Measurements from ENCODE around the gene PIGR. TPM values are rescaled to one million over a fixed set of nuclear protein-coding genes. Genes with fewer than 3 reads are reported as not detected.

Gene PIGR
- total and polyA plus RNA-seq, 2 donors (not counting 3 experiments of a cell fraction or from before 2014, with no cell fraction given), result not detected

- dilution Hi-C loops (cut with MboI; ENCODE audit: extremely low pct_ligation_motif_present, low sequenced_read_pairs) (no loop called here), intact Hi-C loops (cut with micrococcal nuclease) (no loop called here)
- no peaks in the 10 kb centered on the region for H3K79me2 ChIP-seq (ENCODE audit: control insufficient read depth, insufficient read depth, low read length)
- ChIA-PET POLR2A (no interaction called here), CTCF (interaction anchor here (1.6 kb wide), 1 partner anchor 17 kb away, joined by 3 read pairs; no protein-coding TSS in a partner anchor)
- H3K4me2 ChIP-seq (ENCODE audit: insufficient read depth, low read length), result no peak overlapping the region
- H3K4me3 ChIP-seq (replicated peaks in 1 of 3; ENCODE audit: insufficient read depth in 1 of 3, low read depth in 1 of 3, low read length in 3 of 3), result no peak overlapping the region
- H2AFZ ChIP-seq (ENCODE audit: low read depth, low read length), result no peak overlapping the region
- no TSS peak for BruUV-seq (replicated peaks)
- DNase-seq (ENCODE audit: low read depth, low spot score) (no peak), FAIRE-seq (no peak)
- no peaks in the 10 kb centered on the region for H3K4me1 ChIP-seq (ENCODE audit: control insufficient read depth, extremely low read depth, insufficient read depth, low read length)
- H3K9ac ChIP-seq (replicated peaks; ENCODE audit: extremely low read depth, insufficient read depth, low read length), result no peak overlapping the region
- H4K20me1 ChIP-seq (replicated peaks; ENCODE audit: control insufficient read depth, extremely low read depth, insufficient read depth, low read length), result no peaks in the 10 kb centered on the region
- H3K36me3 ChIP-seq (ENCODE audit: control insufficient read depth in 2 of 2, extremely low read depth in 1 of 2, insufficient read depth in 2 of 2, low read length in 2 of 2), result no peaks in the 10 kb centered on the region
- no peak for TF ChIP-seq JUN (IDR thresholded peaks at IDR 0.05; ENCODE audit: borderline replicate concordance, insufficient read depth, insufficient read length, low read depth)
- TF ChIP-seq, protein P1, sequence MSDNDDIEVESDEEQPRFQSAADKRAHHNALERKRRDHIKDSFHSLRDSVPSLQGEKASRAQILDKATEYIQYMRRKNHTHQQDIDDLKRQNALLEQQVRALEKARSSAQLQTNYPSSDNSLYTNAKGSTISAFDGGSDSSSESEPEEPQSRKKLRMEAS (IDR thresholded peaks at IDR 0.05; ENCODE audit: insufficient read depth, insufficient read length), result no peak
- TF ChIP-seq MYC (IDR thresholded peaks at IDR 0.05; ENCODE audit: low read depth, low read length), result no peak
- TF ChIP-seq EZH2 (IDR thresholded peaks at IDR 0.05; ENCODE audit: borderline replicate concordance, low read depth, low read length, severe bottlenecking), result no peak
- H3K9me1 ChIP-seq (replicated peaks; ENCODE audit: control insufficient read depth, extremely low read depth, insufficient read depth, low read length), result no peaks in the 10 kb centered on the region
- H3K27me3 ChIP-seq (ENCODE audit: control insufficient read depth in 2 of 2, insufficient read depth in 2 of 2, low read length in 2 of 2), result no peaks in the 10 kb centered on the region
- no peaks in the 10 kb centered on the region for H3K9me3 ChIP-seq (replicated peaks; ENCODE audit: control insufficient read depth, insufficient read depth, low read length)
- H3K27ac ChIP-seq (ENCODE audit: insufficient read depth, low read depth, low read length), result no peak overlapping the region
Measured at GRCh38 chr1:206929524-206929923, 16.7 kb downstream of the PIGR start.

DNA sequence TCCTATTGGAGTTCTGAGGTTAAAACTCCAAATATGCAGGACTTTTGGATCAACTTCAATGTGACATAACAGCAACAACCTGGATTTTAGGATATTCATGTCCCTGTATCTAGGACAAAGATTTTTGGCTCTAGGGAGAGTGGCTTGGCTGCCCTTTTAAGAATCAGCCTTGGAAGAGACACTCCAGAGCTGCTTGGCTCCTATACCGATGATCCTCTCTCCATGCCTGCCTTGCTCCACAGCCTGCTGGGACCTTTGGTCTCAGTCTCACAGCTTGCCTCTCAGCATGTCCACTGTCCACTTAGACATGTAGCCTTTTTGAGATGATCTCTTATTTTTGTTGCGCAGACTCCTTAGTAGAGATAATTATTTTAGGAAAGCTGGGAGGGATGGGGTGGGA lies 20.0 kb downstream of the PIGR start:
- CTCF ChIA-PET, result interaction anchor here (1.2 to 2.8 kb wide), 3 partner anchors 9 to 573 kb away, joined by 3 to 12 read pairs (median 7); no protein-coding TSS in a partner anchor
- no peak overlapping the region for H3K9ac ChIP-seq (replicated peaks; ENCODE audit: extremely low read depth, insufficient read depth, low read length)
- H2AFZ ChIP-seq (ENCODE audit: low read depth, low read length), result no peak overlapping the region
- DNase-seq (ENCODE audit: low read depth, low spot score) (no peak), FAIRE-seq (no peak)
- no TSS peak for BruUV-seq (replicated peaks)
- POLR2A ChIA-PET, result no interaction called here
- no peaks in the 10 kb centered on the region for H3K9me1 ChIP-seq (replicated peaks; ENCODE audit: control insufficient read depth, extremely low read depth, insufficient read depth, low read length)
- H3K36me3 ChIP-seq (ENCODE audit: control insufficient read depth in 2 of 2, extremely low read depth in 1 of 2, insufficient read depth in 2 of 2, low read length in 2 of 2), result no peaks in the 10 kb centered on the region
- no peaks in the 10 kb centered on the region for H3K27me3 ChIP-seq (ENCODE audit: control insufficient read depth in 2 of 2, insufficient read depth in 2 of 2, low read length in 2 of 2)
- H3K9me3 ChIP-seq (replicated peaks; ENCODE audit: control insufficient read depth, insufficient read depth, low read length), result no peaks in the 10 kb centered on the region
- no peaks in the 10 kb centered on the region for H4K20me1 ChIP-seq (replicated peaks; ENCODE audit: control insufficient read depth, extremely low read depth, insufficient read depth, low read length)
- H3K79me2 ChIP-seq (ENCODE audit: control insufficient read depth, insufficient read depth, low read length), result no peaks in the 10 kb centered on the region
- H3K4me2 ChIP-seq (ENCODE audit: insufficient read depth, low read length), result no peak overlapping the region
- H3K27ac ChIP-seq (ENCODE audit: insufficient read depth, low read depth, low read length), result no peak overlapping the region
- no peak overlapping the region for H3K4me3 ChIP-seq (replicated peaks in 1 of 3; ENCODE audit: insufficient read depth in 1 of 3, low read depth in 1 of 3, low read length in 3 of 3)
- intact Hi-C loops (cut with micrococcal nuclease) (no loop called here), dilution Hi-C loops (cut with MboI; ENCODE audit: extremely low pct_ligation_motif_present, low sequenced_read_pairs) (no loop called here)
- no peaks in the 10 kb centered on the region for H3K4me1 ChIP-seq (ENCODE audit: control insufficient read depth, extremely low read depth, insufficient read depth, low read length)
- no peak for TF ChIP-seq MYC (IDR thresholded peaks at IDR 0.05; ENCODE audit: low read depth, low read length)
- TF ChIP-seq EZH2 (IDR thresholded peaks at IDR 0.05; ENCODE audit: borderline replicate concordance, low read depth, low read length, severe bottlenecking), result no peak
- TF ChIP-seq, protein P1 (IDR thresholded peaks at IDR 0.05; ENCODE audit: insufficient read depth, insufficient read length), result no peak
- TF ChIP-seq, protein P2, sequence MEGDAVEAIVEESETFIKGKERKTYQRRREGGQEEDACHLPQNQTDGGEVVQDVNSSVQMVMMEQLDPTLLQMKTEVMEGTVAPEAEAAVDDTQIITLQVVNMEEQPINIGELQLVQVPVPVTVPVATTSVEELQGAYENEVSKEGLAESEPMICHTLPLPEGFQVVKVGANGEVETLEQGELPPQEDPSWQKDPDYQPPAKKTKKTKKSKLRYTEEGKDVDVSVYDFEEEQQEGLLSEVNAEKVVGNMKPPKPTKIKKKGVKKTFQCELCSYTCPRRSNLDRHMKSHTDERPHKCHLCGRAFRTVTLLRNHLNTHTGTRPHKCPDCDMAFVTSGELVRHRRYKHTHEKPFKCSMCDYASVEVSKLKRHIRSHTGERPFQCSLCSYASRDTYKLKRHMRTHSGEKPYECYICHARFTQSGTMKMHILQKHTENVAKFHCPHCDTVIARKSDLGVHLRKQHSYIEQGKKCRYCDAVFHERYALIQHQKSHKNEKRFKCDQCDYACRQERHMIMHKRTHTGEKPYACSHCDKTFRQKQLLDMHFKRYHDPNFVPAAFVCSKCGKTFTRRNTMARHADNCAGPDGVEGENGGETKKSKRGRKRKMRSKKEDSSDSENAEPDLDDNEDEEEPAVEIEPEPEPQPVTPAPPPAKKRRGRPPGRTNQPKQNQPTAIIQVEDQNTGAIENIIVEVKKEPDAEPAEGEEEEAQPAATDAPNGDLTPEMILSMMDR (IDR thresholded peaks at IDR 0.05; ENCODE audit: extremely low read depth in 1 of 2, insufficient read depth in 1 of 2, low read depth in 1 of 2, low read length in 2 of 2), result no peak
- no peak for TF ChIP-seq GATA2 (IDR thresholded peaks at IDR 0.05; ENCODE audit: insufficient read depth, insufficient read length, low read depth, low read length)
- no peak for TF ChIP-seq FOS (IDR thresholded peaks at IDR 0.05; ENCODE audit: borderline replicate concordance, insufficient read depth, low read length)
- TF ChIP-seq POLR2AphosphoS5 (IDR thresholded peaks at IDR 0.05; ENCODE audit: insufficient read depth, low read depth, low read length), result no peak
- no peak for TF ChIP-seq POLR2A (IDR thresholded peaks at IDR 0.05; ENCODE audit: low read depth, low read length)
- no peak for TF ChIP-seq JUN (IDR thresholded peaks at IDR 0.05; ENCODE audit: borderline replicate concordance, insufficient read depth, insufficient read length, low read depth)

Measured in endothelial cell of umbilical vein (primary cell).